Lung (tissue), 13 donors: ENCODE measurements around the gene PRKCSH. TPM values are rescaled to one million over a fixed set of nuclear protein-coding genes. Genes with fewer than 3 reads are reported as not detected.

Experiments
- ATAC-seq: fragments of 200-7000 bp; cut with Tn5 transposase; one replicate; pipeline ENCODE4 v1.9.1; 2020; ENCODE audit warnings: moderate number of reproducible peaks; ENCODE audit not compliant: insufficient read depth, low FRiP score
- DNase-seq, 3 donors: peaks; one replicate each; pipeline ENCODE4 v3.0.0-alpha.2; 2013 to 2017
- H3K27ac ChIP-seq, 2 donors: one replicate each; pipeline ENCODE4 v1.5.1; 2013; ENCODE audit warnings: mild to moderate bottlenecking in 2 of 2, moderate library complexity in 2 of 2, control low read depth in 1 of 2, inconsistent platforms in 1 of 2, low read depth in 1 of 2, low read length in 1 of 2
- H3K27me3 ChIP-seq, 3 donors: one replicate each; pipeline ENCODE4 v1.5.1; 2013; ENCODE audit warnings: low read length in 2 of 3; ENCODE audit not compliant: control insufficient read depth in 3 of 3, insufficient read depth in 3 of 3
- H3K36me3 ChIP-seq, 4 donors: one replicate each; pipeline ENCODE4 v1.5.1; 2013; ENCODE audit warnings: low read length in 4 of 4, mild to moderate bottlenecking in 1 of 4, moderate library complexity in 1 of 4; ENCODE audit not compliant: control insufficient read depth in 4 of 4, insufficient read depth in 4 of 4
- H3K4me1 ChIP-seq, 5 donors: one replicate each; pipeline ENCODE4 v1.5.1; 2013; ENCODE audit warnings: low read length in 5 of 5, mild to moderate bottlenecking in 2 of 5, moderate library complexity in 1 of 5; ENCODE audit not compliant: control insufficient read depth in 5 of 5, insufficient read depth in 5 of 5
- H3K4me3 ChIP-seq: one replicate; pipeline ENCODE4 v1.5.1; 2013; ENCODE audit warnings: mild to moderate bottlenecking, control low read depth, moderate library complexity
- H3K9ac ChIP-seq, 2 donors: one replicate each; pipeline ENCODE4 v1.5.1; 2013; ENCODE audit warnings: low read length in 2 of 2, control low read depth in 1 of 2; ENCODE audit not compliant: insufficient read depth in 1 of 2
- H3K9me3 ChIP-seq, 4 donors: one replicate each; pipeline ENCODE4 v1.5.1; 2013; ENCODE audit warnings: low read length in 3 of 4, mild to moderate bottlenecking in 1 of 4, moderate library complexity in 1 of 4; ENCODE audit not compliant: control insufficient read depth in 4 of 4, insufficient read depth in 3 of 4
- CTCF ChIP-seq: IDR thresholded peaks from 2 replicates; pipeline ENCODE4 v1.5.1; 2012; ENCODE audit warnings: mild to moderate bottlenecking; ENCODE audit errors: control extremely low read depth, extremely low read depth
- WGBS, 2 donors: extraction: QIAGEN DNeasy Blood & Tissue Kit; methylation state at CpG; one replicate each; pipeline ENCODE4 v1.1.7; 2013; 5-methylcytosine and 5-hydroxymethylcytosine counted together
- polyA plus RNA-seq, 2 donors: library from polyadenylated mRNA; stranded (reverse); fragments of 200-250 nt; gene quantifications; one replicate each; pipeline ENCODE4 v1.2.1, GENCODE V29; 2013
- small RNA-seq: library from RNA; depleted of rRNA; stranded (forward); fragments of <200 nt; gene quantifications from one replicate; pipeline ENCODE3, GENCODE V24; 2014; ENCODE audit warnings: low replicate concordance
- total RNA-seq, 2 donors: library from RNA; depleted of rRNA in 1 of 2; stranded (reverse); fragments of >200 nt in 1 of 2; gene quantifications; one replicate each; pipeline ENCODE4 v1.2.1, GENCODE V29; 2014 to 2021
- donor health status: control.
- donor health status: control.
- donor health status: Bipolar disorder and iron deficiency.
- donor health status: healthy.
- donor health status: DM: yes; HTN: yes; CAD: no.

The PRKCSH gene
- total and polyA plus RNA-seq, 4 donors = 115 to 315 (median 158) TPM

GRCh38 chr19:11499220-11499726 lies 63.8 kb downstream of the PRKCSH start:
- Histone ChIP-seq H3K36me3 (peaks cover 0 to 22% (median 2%) of the 10 kb centered on the region in 4 donors), H3K27me3 (no peaks in the 10 kb centered on the region), H3K9ac (no peak overlapping the region), H3K9me3 (no peaks in the 10 kb centered on the region), H3K4me3 (no peak overlapping the region), H3K27ac (no peak overlapping the region), H3K4me1 (no peaks in the 10 kb centered on the region)
- no peak for ATAC-seq
- TF ChIP-seq CTCF = no peak
- no peak for DNase-seq
- 83 to 89% methylated on average over 6 of the region's 6 CpGs for WGBS, 2 donors

GRCh38 chr19:11499890-11500420 lies 64.5 kb downstream of the PRKCSH start:
- Histone ChIP-seq H3K27me3 (no peaks in the 10 kb centered on the region), H3K4me3 (no peak overlapping the region), H3K4me1 (no peaks in the 10 kb centered on the region), H3K36me3 (peaks cover 0 to 18% (median 0%) of the 10 kb centered on the region in 4 donors), H3K27ac (no peak overlapping the region), H3K9ac (no peak overlapping the region), H3K9me3 (no peaks in the 10 kb centered on the region)
- DNase-seq = no peak
- no peak for ATAC-seq
- WGBS, 2 donors = 73 to 87% methylated on average over 7 of the region's 7 CpGs
- TF ChIP-seq CTCF = no peak

Small RNA genes within 50 kb of the gene (small RNA-seq; reads per million reads assigned to genes)
- gene MIR7974 (0.13 reads per million), gene RF00019 (not detected)

Other genes with a start within 250 kb of the PRKCSH start
- 100 to 1,000 TPM; 129 to 164 TPM for gene KANK2, start 238.1 kb upstream of the PRKCSH start, total RNA-seq
- gene KANK2, start 238.1 kb upstream of the PRKCSH start, polyA plus RNA-seq = 10 to 100 TPM; 90.1 to 96.8 TPM
- gene ANGPTL8, start 196.0 kb upstream of the PRKCSH start, total RNA-seq = not detected
- 1 to 10 TPM in 1 of 2 donors, under 1 TPM in 1; 0.19 to 1.0 TPM for gene ANGPTL8, start 196.0 kb upstream of the PRKCSH start, polyA plus RNA-seq
- 100 to 1,000 TPM in 1 of 2 donors, 10 to 100 TPM in 1; 60.2 to 129 TPM for gene DOCK6, start 173.1 kb upstream of the PRKCSH start, total RNA-seq
- gene DOCK6, start 173.1 kb upstream of the PRKCSH start, polyA plus RNA-seq = 10 to 100 TPM; 38.6 to 87.3 TPM
- gene TSPAN16, start 139.5 kb upstream of the PRKCSH start, total RNA-seq = not detected
- not detected for gene TSPAN16, start 139.5 kb upstream of the PRKCSH start, polyA plus RNA-seq
- gene RAB3D, start 96.0 kb upstream of the PRKCSH start, total RNA-seq = 10 to 100 TPM; 28.0 to 73.2 TPM
- 10 to 100 TPM; 16.0 to 18.6 TPM for gene RAB3D, start 96.0 kb upstream of the PRKCSH start, polyA plus RNA-seq
- 100 to 1,000 TPM; 101 to 125 TPM for gene TMEM205, start 89.4 kb upstream of the PRKCSH start, total RNA-seq
- gene TMEM205, start 89.4 kb upstream of the PRKCSH start, polyA plus RNA-seq = 100 to 1,000 TPM; 129 to 166 TPM
- 10 to 100 TPM; 25.8 to 26.5 TPM for gene CCDC159, start 89.1 kb upstream of the PRKCSH start, total RNA-seq
- 10 to 100 TPM; 40.9 to 55.2 TPM for gene CCDC159, start 89.1 kb upstream of the PRKCSH start, polyA plus RNA-seq
- 10 to 100 TPM in 1 of 2 donors, 1 to 10 TPM in 1; 9.1 to 33.2 TPM for gene PLPPR2, start 80.2 kb upstream of the PRKCSH start, total RNA-seq
- gene PLPPR2, start 80.2 kb upstream of the PRKCSH start, polyA plus RNA-seq = 10 to 100 TPM; 15.3 to 35.1 TPM
- gene SWSAP1, start 61.0 kb upstream of the PRKCSH start, total RNA-seq = 1 to 10 TPM; 1.1 to 4.1 TPM
- 1 to 10 TPM; 3.5 to 4.0 TPM for gene SWSAP1, start 61.0 kb upstream of the PRKCSH start, polyA plus RNA-seq
- 10 to 100 TPM; 14.5 to 20.6 TPM for gene EPOR, start 51.3 kb upstream of the PRKCSH start, total RNA-seq
- 10 to 100 TPM in 1 of 2 donors, 1 to 10 TPM in 1; 8.7 to 14.7 TPM for gene EPOR, start 51.3 kb upstream of the PRKCSH start, polyA plus RNA-seq
- gene RGL3, start 16.3 kb upstream of the PRKCSH start, total RNA-seq = 10 to 100 TPM; 35.2 to 45.2 TPM
- gene RGL3, start 16.3 kb upstream of the PRKCSH start, polyA plus RNA-seq = 10 to 100 TPM; 10.4 to 39.3 TPM
- 1 to 10 TPM; 3.9 to 9.8 TPM for gene ODAD3, start 514 bp upstream of the PRKCSH start, total RNA-seq
- gene ODAD3, start 514 bp upstream of the PRKCSH start, polyA plus RNA-seq = 1 to 10 TPM; 2.0 to 4.5 TPM
- under 1 TPM in 1 of 2 donors, not detected in 1; 0.34 TPM for gene ELAVL3, start 45.4 kb downstream of the PRKCSH start, total RNA-seq
- under 1 TPM in 1 of 2 donors, not detected in 1; 0.15 TPM for gene ELAVL3, start 45.4 kb downstream of the PRKCSH start, polyA plus RNA-seq
- gene ZNF653, start 70.2 kb downstream of the PRKCSH start, total RNA-seq = 10 to 100 TPM in 1 of 2 donors, 1 to 10 TPM in 1; 5.4 to 12.9 TPM
- gene ZNF653, start 70.2 kb downstream of the PRKCSH start, polyA plus RNA-seq = 10 to 100 TPM in 1 of 2 donors, 1 to 10 TPM in 1; 7.7 to 10.2 TPM
- gene ECSIT, start 93.5 kb downstream of the PRKCSH start, total RNA-seq = 10 to 100 TPM; 31.7 to 46.4 TPM
- 10 to 100 TPM; 34.4 to 58.8 TPM for gene ECSIT, start 93.5 kb downstream of the PRKCSH start, polyA plus RNA-seq
- gene CNN1, start 103.2 kb downstream of the PRKCSH start, total RNA-seq = 10 to 100 TPM; 16.5 to 34.9 TPM
- 10 to 100 TPM; 17.2 to 27.8 TPM for gene CNN1, start 103.2 kb downstream of the PRKCSH start, polyA plus RNA-seq
- gene ELOF1, start 123.6 kb downstream of the PRKCSH start, total RNA-seq = 10 to 100 TPM; 19.2 to 64.2 TPM
- 10 to 100 TPM; 56.9 to 82.8 TPM for gene ELOF1, start 123.6 kb downstream of the PRKCSH start, polyA plus RNA-seq
- gene ACP5, start 142.0 kb downstream of the PRKCSH start, total RNA-seq = 100 to 1,000 TPM in 1 of 2 donors, 10 to 100 TPM in 1; 22.5 to 184 TPM
- 100 to 1,000 TPM in 1 of 2 donors, 10 to 100 TPM in 1; 95.6 to 301 TPM for gene ACP5, start 142.0 kb downstream of the PRKCSH start, polyA plus RNA-seq
- gene ZNF627, start 161.8 kb downstream of the PRKCSH start, total RNA-seq = 10 to 100 TPM; 10.2 to 30.6 TPM
- 1 to 10 TPM; 4.8 to 7.4 TPM for gene ZNF627, start 161.8 kb downstream of the PRKCSH start, polyA plus RNA-seq